Activated CD8-positive, alpha-beta memory T cell treated with anti-CD3 and anti-CD28 coated beads, Interleukin-2, amount 50 U/mL, for 24 hours (primary cell): ENCODE data around the gene DHRS1.
"Not testable (repeated sequence)": the region's sequence is repeated elsewhere in the genome, so short reads cannot be mapped to it uniquely, and the experiment has no call there.

ENCODE experiments used
- DNase-seq: peaks from one replicate; pipeline ENCODE4 v3.0.0-alpha.2; 2020; ENCODE audit errors: extremely low read depth

Gene DHRS1

DNA sequence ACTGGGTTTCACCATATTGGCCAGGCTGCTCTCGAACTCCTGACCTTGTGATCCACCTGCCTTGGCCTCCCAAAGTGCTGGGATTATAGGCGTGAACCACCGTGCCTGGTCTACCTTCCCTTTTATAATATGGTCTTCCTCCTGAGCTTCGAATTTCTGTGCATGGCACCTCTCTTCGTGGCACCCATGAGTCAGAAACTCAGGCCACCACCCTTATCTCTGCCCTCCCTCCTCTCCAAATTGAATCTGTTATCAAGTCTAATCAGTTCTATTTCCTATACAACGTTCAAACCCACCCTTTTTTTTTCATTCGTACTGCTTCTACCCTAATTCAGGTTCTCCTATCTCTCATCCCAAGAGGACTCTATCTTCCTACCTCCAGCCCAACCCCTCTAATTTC, 52.2 kb downstream of the DHRS1 start:
- no peak for DNase-seq

DNA sequence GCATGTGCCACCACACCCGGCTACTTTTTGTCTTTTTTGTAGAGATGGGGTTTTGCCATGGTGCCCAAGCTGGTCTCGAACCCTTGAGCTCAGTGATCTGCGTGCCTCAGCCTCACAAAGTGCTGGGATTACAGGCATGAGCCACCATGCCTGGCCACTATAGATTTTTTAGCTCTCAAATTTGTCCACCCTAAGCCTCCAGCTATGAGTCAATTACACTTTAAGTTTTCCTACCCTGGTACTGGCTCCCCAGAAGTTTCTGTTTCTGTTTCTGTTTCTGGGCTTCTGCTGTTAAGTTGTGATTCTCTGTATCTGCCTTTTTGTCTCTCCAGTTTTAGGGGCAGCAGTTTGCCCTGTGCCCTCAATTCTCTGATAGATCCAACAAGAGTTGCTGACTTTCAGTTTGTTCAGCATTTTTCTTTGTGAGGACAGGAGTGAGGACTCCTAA, 52.8 kb downstream of the DHRS1 start:
- no peak for DNase-seq

DNA sequence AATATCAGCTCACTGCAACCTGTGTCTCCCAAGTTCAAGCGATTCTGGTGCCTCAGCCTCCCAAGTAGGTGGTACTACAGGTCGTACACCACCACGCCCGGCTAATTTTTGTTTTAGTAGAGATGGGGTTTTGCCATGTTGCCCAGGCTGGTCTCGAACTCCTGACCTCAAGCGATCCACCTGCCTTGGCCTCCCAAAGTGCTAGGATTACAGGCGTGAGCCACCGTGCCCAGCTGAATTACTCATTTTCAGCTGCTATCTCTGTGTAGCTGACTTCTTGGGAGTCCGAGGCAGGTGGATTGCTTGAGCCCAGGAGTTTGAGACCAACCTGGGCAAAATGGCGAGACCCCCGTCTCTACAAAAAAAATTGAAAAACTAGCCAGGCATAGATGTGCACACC, 54.2 kb downstream of the DHRS1 start:
- DNase-seq: not testable (repeated sequence)

GRCh38 chr14:24243336-24243836, 56.2 kb downstream of the DHRS1 start:
- DNase-seq: no peak

GRCh38 chr14:24241829-24242443, 57.6 kb downstream of the DHRS1 start:
- peak; percentile 81 for DNase-seq
